CD4-positive, alpha-beta T cell treated with Interferon gamma for 1 hour (primary cell): ENCODE measurements around the gene NBEAL1.
"Not testable (repeated sequence)": the region's sequence is repeated elsewhere in the genome, so short reads cannot be mapped to it uniquely, and the experiment has no call there.

ENCODE experiments used
- DNase-seq: peaks from one replicate; pipeline ENCODE4 v3.0.0-alpha.2; 2020

The NBEAL1 gene

DNA sequence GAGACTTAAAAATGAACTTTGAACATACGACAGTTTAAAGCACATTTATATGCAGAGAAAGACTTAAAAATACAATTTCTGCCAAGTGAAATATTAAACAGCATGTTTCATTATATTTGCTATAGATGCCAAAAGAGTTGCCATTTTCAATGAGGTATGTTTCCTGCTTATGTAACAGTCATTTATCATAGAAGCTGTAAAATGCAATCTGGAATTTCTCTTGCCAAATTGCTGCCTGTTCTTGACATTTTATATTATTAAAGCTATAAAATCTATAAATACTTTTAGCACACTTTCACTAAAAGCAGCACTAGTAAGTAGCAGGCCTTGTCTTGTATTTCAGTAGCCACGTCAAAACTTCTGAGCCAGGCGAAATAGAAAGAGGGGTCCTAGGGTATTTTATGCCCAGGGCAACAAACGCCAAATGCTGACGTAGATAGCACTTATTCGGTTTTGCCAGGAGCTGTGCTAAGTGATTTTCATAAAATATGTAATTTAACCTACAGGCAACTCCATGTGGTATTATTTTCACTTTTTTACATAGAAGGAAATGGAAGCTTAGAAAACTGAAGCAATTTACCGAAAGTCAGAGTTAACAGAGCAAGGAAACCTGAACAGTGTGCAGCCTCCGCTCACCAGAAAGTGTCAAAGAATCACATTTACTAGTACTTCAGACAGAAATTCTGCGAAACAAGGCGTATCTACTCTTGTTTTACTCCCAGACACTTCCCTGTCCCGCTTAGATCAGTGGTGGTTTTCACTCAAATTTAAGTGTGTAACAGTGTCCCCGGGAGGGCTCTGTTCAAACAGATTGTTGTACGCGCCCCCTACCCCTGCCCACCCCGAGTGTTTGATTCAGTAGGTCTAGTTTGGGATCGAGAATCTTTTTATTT lies 222.9 kb downstream of the NBEAL1 start:
- DNase-seq: no peak

GRCh38 chr2:203238292-203238703 lies 223.6 kb downstream of the NBEAL1 start:
- no peak for DNase-seq

DNA sequence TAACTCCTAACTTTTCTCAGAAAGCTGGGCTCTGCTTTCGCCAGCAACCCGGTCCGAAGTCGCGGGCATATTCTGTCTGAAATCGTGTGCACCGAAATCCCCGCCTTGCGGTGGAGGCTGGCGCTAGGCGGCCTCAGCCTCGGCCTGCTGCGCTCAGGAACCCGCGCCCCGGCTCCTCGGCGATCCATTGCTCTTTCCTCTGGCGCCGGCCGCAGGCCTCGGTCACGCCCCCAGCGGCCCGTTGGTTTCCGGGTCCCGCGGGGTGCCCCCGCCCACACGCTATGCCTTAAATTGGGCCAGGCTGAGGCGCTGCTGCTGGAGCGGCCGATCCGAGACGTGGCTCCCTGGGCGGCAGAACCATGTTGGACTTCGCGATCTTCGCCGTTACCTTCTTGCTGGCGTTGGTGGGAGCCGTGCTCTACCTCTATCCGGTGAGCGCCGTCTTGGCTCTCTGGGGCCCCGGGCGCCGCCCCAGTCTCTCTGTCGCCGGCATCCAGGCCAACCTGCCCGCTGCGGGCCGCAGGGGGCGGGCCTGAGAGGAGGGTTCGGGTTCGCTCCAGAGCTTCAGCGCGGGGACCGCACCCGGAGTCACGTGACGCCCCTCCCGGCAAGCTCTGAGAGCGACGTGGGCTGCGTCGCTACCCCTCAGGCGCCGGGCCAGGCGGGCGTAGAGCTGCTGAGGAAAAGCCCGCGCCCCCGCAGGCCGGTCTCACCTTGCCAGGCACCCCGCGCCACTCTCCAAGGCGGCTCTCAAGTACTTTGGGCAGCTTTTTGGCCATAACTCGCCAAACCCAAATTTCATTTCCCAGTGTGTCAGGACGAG lies 224.2 kb downstream of the NBEAL1 start, which contains the start of gene CYP20A1:
TSS of gene CYP20A1 (plus strand) at position 315 of the 823 bp plus-strand sequence. CDS start at position 360, 45 bp downstream.
- peak; percentile 95 for DNase-seq

DNA sequence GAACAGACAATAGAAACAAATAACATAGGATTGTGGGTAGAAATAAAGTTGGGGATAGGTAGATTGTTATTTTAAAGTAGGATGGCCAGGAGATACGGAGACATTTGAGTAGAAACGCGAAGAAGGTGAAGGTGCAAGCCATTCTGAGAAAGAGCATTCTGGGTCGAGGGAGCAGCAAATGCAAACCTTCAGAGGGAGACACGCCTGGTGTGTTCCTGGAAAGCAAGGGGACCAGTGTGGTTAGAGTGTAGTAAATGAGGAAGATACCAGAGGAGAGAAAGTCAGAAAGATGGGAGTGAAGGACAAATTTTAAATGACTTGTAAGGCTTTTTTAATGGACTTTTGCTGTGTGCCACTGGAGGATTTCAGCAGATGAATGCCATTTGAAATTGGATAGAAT lies 225.8 kb downstream of the NBEAL1 start:
- DNase-seq: no peak

DNA sequence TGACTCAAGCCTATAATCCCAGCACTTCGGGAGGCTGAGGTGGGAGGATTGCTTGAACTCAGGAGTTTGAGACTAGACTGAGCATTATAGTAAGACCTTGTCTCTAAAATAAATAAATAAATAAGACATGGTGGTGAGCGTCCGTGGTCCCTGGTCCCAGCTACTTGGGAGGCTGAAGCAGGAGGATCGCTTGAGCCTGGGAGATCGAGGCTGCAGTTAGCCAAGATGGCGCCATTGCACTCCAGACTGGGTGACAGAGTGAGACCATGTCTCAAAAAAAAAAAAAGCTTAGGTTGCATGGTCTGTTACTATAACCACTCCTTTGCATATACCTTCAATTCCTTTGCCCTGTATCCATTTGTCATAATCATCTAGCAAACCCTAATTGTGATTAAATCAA lies 227.8 kb downstream of the NBEAL1 start:
- DNase-seq: no peak

GRCh38 chr2:203246646-203247045 lies 232.0 kb downstream of the NBEAL1 start:
- DNase-seq: no peak

DNA sequence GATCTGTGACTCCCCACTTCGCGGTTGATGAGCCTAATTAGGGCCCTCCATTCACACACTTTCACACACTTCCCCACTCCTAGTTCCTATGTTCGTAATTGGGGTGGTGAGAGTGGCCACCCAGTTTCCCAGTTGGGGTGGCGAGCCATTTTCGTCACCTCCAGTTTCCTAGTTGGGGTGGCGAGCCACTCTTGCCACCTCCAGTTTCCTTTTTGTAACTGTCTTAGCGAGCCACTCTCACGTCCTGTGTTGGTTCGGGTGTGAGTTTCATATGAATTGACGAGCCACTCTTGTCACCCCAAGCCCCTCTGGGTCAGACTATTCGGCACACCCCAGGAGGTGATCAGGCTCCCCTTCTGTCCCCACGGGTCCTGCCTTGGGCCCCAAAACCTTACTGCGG lies 238.1 kb downstream of the NBEAL1 start:
- no peak for DNase-seq

GRCh38 chr2:203253422-203254095 lies 238.9 kb downstream of the NBEAL1 start:
- DNase-seq: not testable (repeated sequence)

DNA sequence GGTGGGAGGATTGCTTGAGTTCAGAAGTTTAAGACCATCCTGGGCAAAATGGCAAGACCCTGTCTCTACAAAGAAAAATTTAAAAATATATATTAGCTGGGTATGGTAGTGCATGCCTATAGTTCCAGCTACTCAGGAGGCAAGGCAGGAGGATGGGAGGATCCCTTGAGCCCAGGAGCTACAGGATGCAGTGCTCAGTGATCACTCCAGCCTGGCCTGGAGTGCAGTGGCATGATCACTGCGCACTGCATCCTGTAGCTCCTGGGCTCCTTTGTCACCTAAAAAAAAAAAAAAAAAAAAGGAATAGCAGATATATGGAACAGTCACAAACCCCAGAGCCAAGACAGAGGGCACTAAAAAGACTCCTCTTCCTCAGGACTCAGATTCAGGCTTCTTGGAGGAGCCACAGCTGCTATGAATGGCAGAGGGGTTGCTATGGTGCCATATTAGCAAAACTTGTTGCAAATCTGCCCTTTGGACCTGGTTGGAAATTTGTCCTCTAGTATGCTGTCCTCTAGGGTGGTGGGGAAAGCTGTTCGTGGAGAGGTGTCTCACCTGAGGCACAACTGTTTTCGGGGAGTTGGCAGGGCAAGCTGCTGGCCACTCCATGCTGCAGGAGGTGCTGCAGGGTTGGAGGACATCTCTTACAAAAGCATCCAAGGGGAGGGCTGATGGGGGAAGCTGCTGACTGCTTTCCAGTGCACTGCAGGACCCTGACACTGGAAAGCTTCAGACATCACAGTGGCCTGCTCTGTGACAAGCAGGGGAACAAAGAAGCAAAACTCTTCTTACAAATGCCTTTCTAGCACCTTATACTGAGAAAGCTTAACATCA lies 246.9 kb downstream of the NBEAL1 start:
- DNase-seq: no peak
